H1 (cell line): ENCODE data around the gene OR2A14. TPM values are rescaled to one million over a fixed set of nuclear protein-coding genes. Genes with fewer than 3 reads are reported as not detected.

Experiments used
- CHD7 ChIP-seq: fragments of 300-600 bp; sonication (generic); IDR thresholded peaks from 2 replicates; pipeline ENCODE4 v1.7.1; 2012; ENCODE audit warnings: low read length, moderate library complexity, mild to moderate bottlenecking, inconsistent platforms; ENCODE audit not compliant: insufficient replicate concordance
- SIRT6 ChIP-seq: IDR thresholded peaks from one replicate; pipeline ENCODE4 v1.7.1; 2012; ENCODE audit warnings: low read length, inconsistent platforms
- SP1 ChIP-seq: IDR thresholded peaks from 2 replicates; pipeline ENCODE4 v1.6.1; 2011; ENCODE audit warnings: low read depth, low read length
- TAF7 ChIP-seq: optimal IDR thresholded peaks from 2 replicates; pipeline ENCODE3; 2011; ENCODE audit warnings: low read depth, mild to moderate bottlenecking, inconsistent platforms, low read length, moderate library complexity, borderline replicate concordance
- polyA plus RNA-seq, 7 experiments: library from polyadenylated mRNA; depleted of rRNA in 3 of 7; stranded (reverse) in 5 of 7; unstranded in 2 of 7; fragments of >200 nt in 5 of 7; fragments of 200-250 nt in 2 of 7; gene quantifications; 1 replicate in 5 of 7; 2 replicates in 1 of 7; 4 replicates in 1 of 7; pipeline versions ENCODE4 v1.2.1 to v1.2.3, GENCODE V29; 2011 to 2013; ENCODE audit warnings: missing spikeins in 2 of 7, mixed read lengths in 2 of 7
- total RNA-seq: library from RNA; stranded (reverse); fragmentation: NEBNext Ultra II Directional; extraction: Animal tissue kit (Norgen Biotek cat#: 25700); gene quantifications from 2 replicates; pipeline ENCODE4 v1.2.1, GENCODE V29; 2021

Gene OR2A14
- total and polyA plus RNA-seq, 2 of the 8 experiments (the other 6 are each of a cell fraction or from before 2014, with no cell fraction given): not detected

- TF ChIP-seq SP1 (no peak), TAF7 (no peak), CHD7 (no peak), SIRT6 (no peak)
These were observed 22.4 kb upstream of the OR2A14 start (continued) for GRCh38 chr7:144100607-144101006.
